Mammary epithelial cell (primary cell): Measurements from ENCODE around the gene SPAG7.

Experiments used
- CTCF ChIP-seq, 2 donors: IDR thresholded peaks in 1 of 2; conservative IDR thresholded peaks in 1 of 2; 2 replicates each; pipeline ENCODE4 v1.5.1; 2011 to 2012; ENCODE audit warnings: inconsistent platforms in 2 of 2, low read length in 2 of 2, mild to moderate bottlenecking in 2 of 2, control low read depth in 1 of 2, low read depth in 1 of 2; ENCODE audit not compliant: insufficient read depth in 1 of 2; ENCODE audit errors: extremely low read depth in 1 of 2
- EZH2 ChIP-seq: IDR thresholded peaks from 2 replicates; pipeline ENCODE4 v1.6.1; 2012; ENCODE audit warnings: low read length, inconsistent platforms, borderline replicate concordance

- no peak for TF ChIP-seq CTCF (conservative IDR thresholded peaks at IDR 0.05 in 1 of 2, IDR thresholded peaks at IDR 0.05 in 1 of 2; ENCODE audit: extremely low read depth in 1 of 2, insufficient read depth in 1 of 2, low read depth in 1 of 2, low read length in 2 of 2)
- no peak for TF ChIP-seq EZH2
Measured at GRCh38 chr17:4986403-4986802, 18.8 kb upstream of the SPAG7 start.
